Body of pancreas (tissue), 4 donors: ENCODE measurements around the gene PCSK1.

Experiments
- CTCF ChIP-seq, 7 experiments: fragments of 450-650 bp in 4 of 7; fragments of 200-600 bp in 3 of 7; sonication (generic) in 3 of 7; IDR thresholded peaks; one replicate each; pipeline ENCODE4 v1.5.1; 2016 to 2019; ENCODE audit warnings: antibody characterized with exemption in 7 of 7
- POLR2A ChIP-seq, 3 donors: fragments of 450-650 bp; IDR thresholded peaks; one replicate each; pipeline ENCODE4 v1.6.1; 2016; ENCODE audit warnings: antibody characterized with exemption in 3 of 3, mild to moderate bottlenecking in 2 of 3

- TF ChIP-seq CTCF (IDR thresholded peaks at IDR 0.05) (no peak), POLR2A (IDR thresholded peaks at IDR 0.05) (no peak)
These were observed 30.5 kb downstream of the PCSK1 start for GRCh38 chr5:96402500-96402899.
